GM18502 (cell line): Measurements from ENCODE around the gene DVL2.
"Not testable (repeated sequence)": the region's sequence is repeated elsewhere in the genome, so short reads cannot be mapped to it uniquely, and the experiment has no call there.

ENCODE experiments used
- ATAC-seq: cut with Tn5 transposase; IDR thresholded peaks from one replicate; pipeline ENCODE4 v1.9.1; 2021; ENCODE audit warnings: mild to moderate bottlenecking; ENCODE audit not compliant: unreplicated experiment, poor library complexity

Gene DVL2

DNA sequence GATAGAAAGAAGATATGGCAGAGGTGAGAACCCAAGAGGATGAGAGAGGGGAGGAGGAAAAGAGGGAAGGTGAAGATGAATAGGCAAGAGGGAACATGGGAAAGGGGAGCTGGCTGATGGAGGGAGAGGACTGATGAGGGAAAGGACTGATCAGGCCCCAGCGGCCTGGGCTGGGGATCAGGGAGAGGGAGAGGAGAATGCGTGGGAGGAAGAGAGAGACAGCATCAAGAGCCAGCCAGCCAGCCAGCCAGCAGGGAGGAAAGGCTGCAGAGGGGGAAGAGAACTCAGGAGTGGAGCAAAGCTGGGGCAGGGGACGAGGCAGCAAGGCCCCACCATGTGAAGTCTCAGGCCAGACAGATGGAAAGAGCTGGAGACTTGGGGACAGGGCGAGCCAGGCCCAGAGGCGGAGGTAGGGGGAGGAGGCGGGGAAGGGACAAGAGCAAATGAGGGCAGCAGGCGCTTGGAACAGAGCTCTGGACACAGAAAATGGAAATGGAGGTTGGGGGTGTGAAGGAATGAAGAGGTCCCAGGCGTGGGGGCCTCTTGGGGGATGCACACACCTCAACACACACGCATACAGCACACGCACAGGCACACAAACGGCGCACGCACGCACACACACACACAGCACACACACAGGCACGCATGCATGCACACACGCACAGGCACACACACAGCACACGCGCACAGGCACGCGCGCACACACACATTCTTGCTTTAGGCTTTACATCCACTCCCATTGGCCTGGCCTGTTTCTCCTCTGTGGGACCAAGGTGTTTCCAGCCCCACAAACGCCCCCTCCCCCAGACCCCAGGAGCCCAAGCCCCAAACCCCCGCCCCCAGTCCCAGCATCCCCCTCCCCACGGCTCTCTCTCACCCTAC lies 27.0 kb downstream of the DVL2 start:
- no peak for ATAC-seq

DNA sequence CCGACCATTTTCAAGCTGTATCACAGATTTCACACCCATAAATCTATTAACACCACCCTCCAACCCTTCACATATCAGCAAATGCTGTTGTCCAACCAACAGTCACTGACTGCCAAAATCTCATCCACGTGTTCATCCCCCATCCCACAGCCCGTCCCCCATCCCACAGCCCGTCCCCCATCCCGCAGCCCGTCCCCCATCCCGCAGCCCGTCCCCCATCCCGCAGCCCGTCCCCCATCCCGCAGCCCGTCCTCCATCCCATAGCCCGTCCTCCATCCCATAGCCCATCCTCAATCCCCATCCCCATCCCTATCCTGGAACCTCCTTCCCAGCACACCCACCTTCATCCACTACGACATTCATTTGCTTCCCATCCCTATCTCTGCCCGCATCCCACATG lies 28.8 kb downstream of the DVL2 start:
- no peak for ATAC-seq

DNA sequence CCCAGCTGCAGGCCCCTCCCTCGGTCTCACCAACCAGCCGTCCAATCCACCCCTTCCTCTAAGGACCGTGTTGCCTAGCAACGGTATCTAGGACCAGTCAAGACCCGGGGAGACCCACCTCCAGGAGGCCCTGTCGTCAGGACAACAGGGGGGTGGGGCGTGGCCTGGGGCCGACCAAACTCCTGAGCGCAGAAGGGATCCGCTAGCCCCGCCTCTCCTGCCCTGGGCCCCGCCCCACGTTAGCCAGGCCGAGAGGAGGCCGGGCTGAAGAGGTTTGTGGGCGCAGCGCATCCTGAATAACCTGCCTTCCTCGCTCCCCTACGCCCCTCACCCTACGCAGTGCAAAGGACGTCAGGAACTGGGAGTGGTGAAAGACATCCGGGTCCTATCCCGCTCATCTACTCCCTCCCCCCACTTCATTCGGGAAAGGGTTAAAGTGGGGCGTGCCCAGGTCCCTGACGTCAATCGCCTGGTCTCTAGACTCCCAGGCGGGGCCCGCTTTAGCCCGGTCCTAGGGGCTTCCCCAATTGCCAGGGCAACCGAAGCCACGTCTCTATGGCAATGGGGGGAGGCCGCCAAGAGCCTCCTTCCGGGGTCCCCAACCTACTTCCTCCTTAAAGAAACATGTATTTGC lies 29.4 kb downstream of the DVL2 start:
- ATAC-seq: peak; percentile 86

DNA sequence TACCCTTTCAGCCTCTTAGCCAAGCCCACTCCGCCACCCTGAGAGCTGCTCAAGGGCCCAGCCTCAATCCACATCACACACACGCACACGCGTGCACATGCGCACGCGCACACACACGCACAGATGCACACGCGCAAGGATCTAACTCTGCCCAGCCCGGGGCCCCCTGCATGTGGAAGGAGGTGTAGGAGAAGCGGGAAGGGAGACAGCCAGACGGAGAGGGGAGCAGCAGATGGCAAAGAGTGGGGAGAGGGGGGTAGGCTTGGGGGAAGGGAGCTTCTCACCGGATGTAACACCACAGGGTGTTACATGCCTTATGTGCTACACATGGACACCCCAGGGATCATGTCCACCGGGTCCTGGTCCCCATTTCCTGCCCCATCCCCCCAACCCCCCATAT lies 30.0 kb downstream of the DVL2 start:
- no peak for ATAC-seq

- ATAC-seq: no peak
These were observed 30.9 kb downstream of the DVL2 start for GRCh38 chr17:7203391-7203790.

- ATAC-seq: no peak
These were observed 37.5 kb downstream of the DVL2 start for GRCh38 chr17:7196651-7197401.

GRCh38 chr17:7195971-7196370 lies 38.3 kb downstream of the DVL2 start:
- no peak for ATAC-seq

- no peak for ATAC-seq
These were observed 41.9 kb downstream of the DVL2 start for GRCh38 chr17:7192271-7192937.

DNA sequence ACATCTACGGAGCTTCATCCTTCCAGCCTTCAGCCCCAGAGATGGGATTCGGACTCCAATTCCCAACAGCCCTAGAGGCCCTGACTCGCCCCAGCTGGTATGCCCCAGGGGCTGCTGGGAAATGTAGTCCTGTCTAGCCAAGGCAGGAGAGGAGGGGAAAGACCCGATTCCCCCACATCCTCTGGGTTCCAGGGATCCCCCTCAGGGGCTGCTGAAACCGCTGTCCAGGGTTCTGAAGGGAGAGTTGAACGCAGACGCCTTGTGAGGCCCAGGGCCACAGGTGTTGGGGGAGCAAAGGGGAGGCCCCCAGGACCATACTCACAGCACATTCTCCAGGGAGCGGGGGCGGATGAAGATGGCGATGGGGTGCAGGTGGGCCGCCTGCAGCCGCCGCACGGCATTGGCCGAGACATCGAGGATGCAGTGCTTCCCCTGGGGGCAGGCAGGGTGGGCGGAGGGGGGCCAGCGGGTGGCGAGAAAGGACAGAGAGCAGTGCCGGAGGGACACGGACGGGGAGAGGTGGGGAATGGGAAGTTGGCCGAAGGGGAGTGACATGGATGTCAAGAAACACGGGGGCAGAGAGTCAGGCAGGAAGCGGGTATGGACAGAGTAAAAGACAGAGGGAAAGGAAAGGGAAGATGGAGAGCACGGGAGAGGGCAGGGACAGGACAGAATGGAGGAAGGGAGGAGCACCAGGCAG lies 42.6 kb downstream of the DVL2 start:
- no peak for ATAC-seq

DNA sequence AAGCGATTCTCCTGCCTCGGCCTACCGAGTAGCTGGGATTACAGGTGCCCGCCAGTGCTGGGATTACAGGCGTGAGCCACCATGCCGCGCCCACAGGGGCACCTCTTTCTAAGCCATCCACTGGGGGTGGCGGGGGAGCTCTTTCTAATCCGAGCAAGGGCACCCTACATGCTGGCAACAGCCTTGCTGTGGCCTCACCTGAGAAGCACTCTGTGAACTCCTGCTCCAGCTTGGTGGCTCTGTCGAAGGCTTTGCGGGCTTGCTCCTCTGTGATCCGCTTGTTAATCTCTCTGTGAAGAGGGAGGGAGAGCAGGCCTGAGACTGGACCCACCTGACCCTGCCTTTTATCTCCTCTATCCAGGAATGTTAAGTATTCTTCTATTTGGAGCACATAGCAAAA lies 43.2 kb downstream of the DVL2 start:
- no peak for ATAC-seq

GRCh38 chr17:7190276-7190917 lies 43.9 kb downstream of the DVL2 start:
- no peak for ATAC-seq

DNA sequence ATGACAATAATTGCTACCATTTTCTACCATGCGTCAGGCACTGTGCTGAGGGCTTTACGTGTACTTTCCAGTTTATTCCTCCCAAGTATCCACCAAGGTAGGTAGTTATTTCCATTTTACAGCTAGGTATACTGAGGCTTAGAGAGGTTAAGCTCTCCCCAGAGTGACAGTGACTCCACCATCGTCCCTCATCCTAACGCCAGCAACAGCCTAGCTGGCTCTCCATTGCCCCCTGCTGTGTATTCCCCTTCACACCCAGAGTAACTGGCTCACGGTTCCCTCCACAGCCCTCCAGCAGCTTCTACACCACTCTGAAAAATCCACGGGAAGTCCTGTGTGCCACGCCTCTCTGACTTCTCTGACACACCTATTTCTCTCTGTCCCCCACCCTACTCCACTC lies 48.1 kb downstream of the DVL2 start:
- no peak for ATAC-seq

GRCh38 chr17:7184647-7185046 lies 49.7 kb downstream of the DVL2 start:
- ATAC-seq: no peak

DNA sequence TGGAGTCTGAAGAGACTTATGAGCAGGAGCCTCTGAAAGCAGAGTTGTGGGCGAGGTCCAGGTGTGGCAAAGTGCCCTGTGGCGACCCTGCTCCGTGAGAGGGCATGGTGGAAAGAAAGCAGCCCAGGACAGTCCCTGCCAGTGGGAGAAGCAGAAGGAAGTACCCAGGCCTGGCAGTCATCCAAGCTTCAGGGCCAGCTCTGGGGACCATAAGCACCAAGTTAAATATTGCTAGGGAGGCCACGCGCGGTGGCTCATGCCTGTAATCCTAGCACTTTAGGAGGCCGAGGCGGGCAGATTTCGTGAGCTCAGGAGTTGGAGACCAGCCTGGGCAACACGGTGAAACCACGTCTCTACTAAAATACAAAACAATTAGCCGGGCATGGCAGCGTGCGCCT lies 50.2 kb downstream of the DVL2 start:
- no peak for ATAC-seq

- no peak for ATAC-seq
These were observed 50.8 kb downstream of the DVL2 start for GRCh38 chr17:7183433-7184090.

GRCh38 chr17:7182101-7182500 lies 52.2 kb downstream of the DVL2 start:
- ATAC-seq: not testable (repeated sequence)

GRCh38 chr17:7179317-7180254 lies 54.7 kb downstream of the DVL2 start, which contains the start of gene ASGR1:
Gene ASGR1, minus strand, starts transcription at chr17:7179370. Its CDS starts 807 bp downstream, at chr17:7178563.
- no peak for ATAC-seq

DNA sequence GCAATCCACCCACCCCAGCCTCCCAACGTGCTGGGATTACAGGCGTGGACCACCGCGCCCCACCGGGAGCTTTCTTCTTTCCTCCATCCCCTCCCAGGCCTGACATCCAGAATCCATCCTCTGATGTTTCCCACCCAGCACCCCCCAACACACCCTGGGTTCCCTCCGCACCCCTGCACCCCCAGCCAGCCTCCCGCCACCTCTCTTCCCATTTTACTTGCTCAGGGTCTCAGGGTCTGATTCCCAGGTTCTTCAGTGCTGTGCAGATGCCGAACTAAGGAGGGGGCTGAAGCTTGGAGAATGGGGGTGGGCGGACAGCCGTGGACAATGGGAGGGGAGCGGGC lies 55.4 kb downstream of the DVL2 start:
- ATAC-seq: no peak
